ENCODE data around the gene HPCAL1.

Gene HPCAL1

GRCh38 chr2:10338270-10339188 lies 35.8 kb downstream of the HPCAL1 start:
- DNase-seq = no peak

GRCh38 chr2:10339647-10340592 lies 37.2 kb downstream of the HPCAL1 start:
- DNase-seq = no peak

GRCh38 chr2:10340593-10340975 lies 37.9 kb downstream of the HPCAL1 start:
- no peak for DNase-seq

GRCh38 chr2:10341193-10341592 lies 38.5 kb downstream of the HPCAL1 start:
- DNase-seq = no peak

- no peak for DNase-seq
These were observed 39.7 kb downstream of the HPCAL1 start for GRCh38 chr2:10342245-10342951.

- no peak for DNase-seq
These were observed 40.5 kb downstream of the HPCAL1 start for GRCh38 chr2:10343191-10343590.

- DNase-seq = no peak
These were observed 41.0 kb downstream of the HPCAL1 start for GRCh38 chr2:10343658-10344057.

GRCh38 chr2:10344105-10345066 lies 41.7 kb downstream of the HPCAL1 start:
- DNase-seq = no peak

- DNase-seq = no peak
These were observed 42.4 kb downstream of the HPCAL1 start for GRCh38 chr2:10345126-10345525.

GRCh38 chr2:10345813-10346212 lies 43.1 kb downstream of the HPCAL1 start:
- DNase-seq = no peak

GRCh38 chr2:10346929-10347561 lies 44.3 kb downstream of the HPCAL1 start:
- DNase-seq = no peak

- DNase-seq = no peak
These were observed 44.9 kb downstream of the HPCAL1 start for GRCh38 chr2:10347562-10347948.

GRCh38 chr2:10348891-10349290 lies 46.2 kb downstream of the HPCAL1 start:
- DNase-seq = no peak

GRCh38 chr2:10350761-10351160 lies 48.1 kb downstream of the HPCAL1 start:
- DNase-seq = no peak

- no peak for DNase-seq
These were observed 49.7 kb downstream of the HPCAL1 start for GRCh38 chr2:10352361-10352760.

- DNase-seq = no peak
These were observed 50.3 kb downstream of the HPCAL1 start for GRCh38 chr2:10352972-10353371.

GRCh38 chr2:10353931-10354330 lies 51.2 kb downstream of the HPCAL1 start:
- DNase-seq = no peak

GRCh38 chr2:10354399-10354798 lies 51.7 kb downstream of the HPCAL1 start:
- no peak for DNase-seq

- DNase-seq = no peak
These were observed 53.1 kb downstream of the HPCAL1 start for GRCh38 chr2:10355471-10356438.

- DNase-seq = no peak
These were observed 53.7 kb downstream of the HPCAL1 start for GRCh38 chr2:10356439-10356811.

All from activated effector memory CD4-positive, alpha-beta T cell treated with anti-CD3 and anti-CD28 coated beads, Interleukin-2, amount 50 U/mL, for 16 hours (primary cell).